ENCODE measurements around the gene PLAGL2. TPM values are rescaled to one million over a fixed set of nuclear protein-coding genes. Genes with fewer than 3 reads are reported as not detected.

PLAGL2 gene
- total and polyA plus RNA-seq, 9 of the 15 experiments (the other 6 are each of a cell fraction or from before 2014, with no cell fraction given), result 3.1 to 24.3 (median 6.4) TPM

GRCh38 chr20:32230707-32231106 lies 23.2 kb upstream of the PLAGL2 start:
- DNase-seq (ENCODE audit: extremely low read depth in 1 of 4, low spot score in 3 of 4) (no peak), ATAC-seq (no peak), FAIRE-seq (no peak)
- H2AFZ ChIP-seq (ENCODE audit: low read depth, low read length), result no peak overlapping the region
- H3K79me2 ChIP-seq (ENCODE audit: control insufficient read depth, insufficient read depth, low read length), result no peaks in the 10 kb centered on the region
- peaks cover 3% of the 10 kb centered on the region for H3K9me1 ChIP-seq (ENCODE audit: control insufficient read depth, insufficient read depth, low read length)
- no peak overlapping the region for H3K27ac ChIP-seq (ENCODE audit: extremely low read depth, low read depth, low read length)
- in situ Hi-C loops (cut with MboI), result no loop called here
- H3K27me3 ChIP-seq (ENCODE audit: control insufficient read depth in 2 of 2, insufficient read depth in 2 of 2, low read length in 2 of 2), result no peaks in the 10 kb centered on the region
- BruUV-seq (replicated peaks), result no TSS peak
- intact Hi-C loops (cut with micrococcal nuclease), result no loop called here
- peaks cover 91% of the 10 kb centered on the region for H3K36me3 ChIP-seq (ENCODE audit: control insufficient read depth, insufficient read depth, low read length)
- ChIA-PET POLR2A (interaction anchor here (0.8 kb wide), 1 partner anchor 513 kb away, joined by 3 read pairs; no protein-coding TSS in a partner anchor), CTCF (ENCODE audit: low intra/inter-chr PET ratio) (no interaction called here)
- H3K4me3 ChIP-seq, result no peak overlapping the region
- no peaks in the 10 kb centered on the region for H3K4me1 ChIP-seq (replicated peaks in 1 of 2; ENCODE audit: control insufficient read depth in 2 of 2, insufficient read depth in 2 of 2, low read length in 2 of 2)
- 0 out of 2 replicates have a peak, but pooled peaks cover under 1% of the 10 kb centered on the region for H4K20me1 ChIP-seq (replicated peaks; ENCODE audit: control insufficient read depth, insufficient read depth, low read length)
- H3K9me3 ChIP-seq (replicated peaks; ENCODE audit: control insufficient read depth, insufficient read depth, low read depth, low read length), result no peaks in the 10 kb centered on the region
- H3K4me2 ChIP-seq (ENCODE audit: insufficient read depth, low read length), result no peak overlapping the region
- 96% methylated on average over 7 of the region's 13 CpGs for WGBS (ENCODE audit: insufficient coverage, low coverage, missing lambda C conversion rate)
- no peak overlapping the region for H3K9ac ChIP-seq (ENCODE audit: insufficient read depth in 1 of 2, low read depth in 2 of 2, low read length in 2 of 2)
- no peak for TF ChIP-seq ILK (tag; IDR thresholded peaks at IDR 0.05; ENCODE audit: borderline replicate concordance, low read depth)
- TF ChIP-seq POLR2G (IDR thresholded peaks at IDR 0.05; ENCODE audit: low read depth, low read length), result 0 out of 2 replicates have a peak, but pooled peaks have one; percentile 20
- no peak for TF ChIP-seq ZFP30 (CRISPR knock-in tag; IDR thresholded peaks at IDR 0.05; ENCODE audit: borderline replicate concordance)
- no peak for TF ChIP-seq MLLT1 (IDR thresholded peaks at IDR 0.05)
